ENCODE measurements around the gene RIPK3. TPM values are rescaled to one million over a fixed set of nuclear protein-coding genes. Genes with fewer than 3 reads are reported as not detected.

The RIPK3 gene
- polyA plus RNA-seq, 1 of the 3 experiments (the other 2 are of a cell fraction): not detected

GRCh38 chr14:24382064-24382371 lies 42.2 kb upstream of the RIPK3 start (continued):
- TF ChIP-seq IRF3 (IDR thresholded peaks at IDR 0.05; ENCODE audit: low read depth, low read length) (no peak), RCOR1 (IDR thresholded peaks at IDR 0.05; ENCODE audit: low read length) (no peak), RAD21 (IDR thresholded peaks at IDR 0.05; ENCODE audit: low read length) (no peak), NRF1 (IDR thresholded peaks at IDR 0.05; ENCODE audit: low read depth, low read length) (no peak), EP300 (IDR thresholded peaks at IDR 0.05; ENCODE audit: borderline replicate concordance in 1 of 2, low read depth in 1 of 2, low read length in 1 of 2) (no peak)

- Histone ChIP-seq H3K4me3 (ENCODE audit: low read depth in 2 of 2, low read length in 1 of 2) (no peak overlapping the region), H2AFZ (ENCODE audit: low read depth) (no peak overlapping the region), H3K27me3 (ENCODE audit: insufficient read depth) (no peaks in the 10 kb centered on the region), H4K20me1 (ENCODE audit: insufficient read depth) (no peaks in the 10 kb centered on the region), H3K27ac (ENCODE audit: low read depth in 2 of 2, low read length in 1 of 2) (peak overlapping the region in 1 of 2 experiments; percentile 44; a peak in 1 of 4 replicates), H3K36me3 (replicated peaks in 1 of 2; ENCODE audit: control insufficient read depth in 1 of 2, insufficient read depth in 2 of 2, low read length in 1 of 2) (peaks cover 0 to 7% of the 10 kb centered on the region in 2 experiments), H3K4me1 (ENCODE audit: control insufficient read depth in 1 of 2, insufficient read depth in 2 of 2, low read depth in 1 of 2, low read length in 1 of 2) (peaks cover 0 to 17% of the 10 kb centered on the region in 2 experiments; a peak in 1 of 4 replicates), H3K9me2 (no peaks in the 10 kb centered on the region), H3K4me2 (no peak overlapping the region), H3K79me2 (ENCODE audit: insufficient read depth) (no peaks in the 10 kb centered on the region), H3K9ac (no peak overlapping the region), H3F3A (replicated peaks; ENCODE audit: insufficient read depth) (no peaks in the 10 kb centered on the region), H3K9me3 (no peaks in the 10 kb centered on the region)
- WGBS (ENCODE audit: low lambda C conversion rate): 81% methylated on average over 5 of the region's 8 CpGs
- ChIA-PET CTCF (interaction anchor here (0.7 to 2.1 kb wide), 5 partner anchors 15 to 51 kb away, joined by 3 to 12 read pairs (median 4); no protein-coding TSS in a partner anchor), POLR2A (no interaction called here)
- no peak for DNase-seq
- no peak for TF ChIP-seq REST (IDR thresholded peaks at IDR 0.05; ENCODE audit: low read depth, low read length)
- no peak for TF ChIP-seq FOXJ3 (CRISPR knock-in tag; IDR thresholded peaks at IDR 0.05)
- TF ChIP-seq CHD2 (IDR thresholded peaks at IDR 0.05; ENCODE audit: low read length, partially characterized antibody): no peak
- no peak for TF ChIP-seq YY1 (IDR thresholded peaks at IDR 0.05; ENCODE audit: low read depth)
- TF ChIP-seq JUND (IDR thresholded peaks at IDR 0.05): no peak
- no peak for TF ChIP-seq USF1 (IDR thresholded peaks at IDR 0.05; ENCODE audit: borderline replicate concordance, low read depth)
Measured at GRCh38 chr14:24381363-24382063, 41.7 kb upstream of the RIPK3 start.

All from SK-N-SH (cell line).